ENCODE results near the gene IMMT. TPM values are rescaled to one million over a fixed set of nuclear protein-coding genes. Genes with fewer than 3 reads are reported as not detected.

IMMT gene
- total and polyA plus RNA-seq, 2 donors (not counting 1 experiment from before 2014, with no cell fraction given): 23.5 to 66.0 TPM

DNA sequence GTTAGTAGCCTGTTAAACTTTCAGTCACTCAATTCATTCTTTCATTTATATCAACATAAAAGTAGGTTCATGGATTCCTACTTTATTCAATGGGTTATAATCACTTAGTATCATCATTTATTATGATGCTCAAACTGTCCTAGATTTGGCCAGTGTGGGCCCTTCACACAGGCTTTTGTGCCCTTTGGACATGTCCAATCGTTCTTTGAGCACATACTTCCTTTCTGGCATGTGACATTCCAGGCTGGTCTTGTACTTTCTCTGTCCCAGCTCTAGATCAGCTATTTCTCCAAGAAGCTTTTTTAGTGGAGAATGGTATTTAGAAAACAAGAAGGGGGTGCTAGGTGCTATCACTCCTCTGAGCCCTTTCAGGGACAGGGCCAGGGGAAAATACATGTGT lies 101.0 kb downstream of the IMMT start:
- Mint-ChIP-seq H3K27me3 (no peaks in the 10 kb centered on the region), H3K27ac (no peak overlapping the region), H3K4me1 (peaks cover 2% of the 10 kb centered on the region), H3K4me3 (no peak overlapping the region), H3K9me3 (ENCODE audit: insufficient read depth) (no peaks in the 10 kb centered on the region)
- H3K9ac ChIP-seq (ENCODE audit: low read length): no peak overlapping the region
- peaks cover 11 to 62% of the 10 kb centered on the region in 2 experiments for H3K36me3 ChIP-seq (replicated peaks in 1 of 2; ENCODE audit: control extremely low read depth in 1 of 2, control insufficient read depth in 1 of 2, extremely low read depth in 1 of 2, insufficient read depth in 2 of 2, low read length in 1 of 2)
- no peak overlapping the region for H3K4me2 ChIP-seq (replicated peaks; ENCODE audit: low read depth, low read length, poor library complexity, severe bottlenecking)
- H3K27ac ChIP-seq (ENCODE audit: low read length in 2 of 2): no peak overlapping the region
- intact Hi-C loops (cut with micrococcal nuclease): no loop called here
- H3K4me1 ChIP-seq (ENCODE audit: control insufficient read depth in 2 of 2, insufficient read depth in 2 of 2, low read length in 2 of 2): no peaks in the 10 kb centered on the region
- H3K4me3 ChIP-seq (ENCODE audit: control extremely low read depth in 1 of 5, extremely low read depth in 1 of 5, insufficient read depth in 1 of 5, low read depth in 2 of 5, low read length in 4 of 5): no peak overlapping the region
- TF ChIP-seq, protein P1, sequence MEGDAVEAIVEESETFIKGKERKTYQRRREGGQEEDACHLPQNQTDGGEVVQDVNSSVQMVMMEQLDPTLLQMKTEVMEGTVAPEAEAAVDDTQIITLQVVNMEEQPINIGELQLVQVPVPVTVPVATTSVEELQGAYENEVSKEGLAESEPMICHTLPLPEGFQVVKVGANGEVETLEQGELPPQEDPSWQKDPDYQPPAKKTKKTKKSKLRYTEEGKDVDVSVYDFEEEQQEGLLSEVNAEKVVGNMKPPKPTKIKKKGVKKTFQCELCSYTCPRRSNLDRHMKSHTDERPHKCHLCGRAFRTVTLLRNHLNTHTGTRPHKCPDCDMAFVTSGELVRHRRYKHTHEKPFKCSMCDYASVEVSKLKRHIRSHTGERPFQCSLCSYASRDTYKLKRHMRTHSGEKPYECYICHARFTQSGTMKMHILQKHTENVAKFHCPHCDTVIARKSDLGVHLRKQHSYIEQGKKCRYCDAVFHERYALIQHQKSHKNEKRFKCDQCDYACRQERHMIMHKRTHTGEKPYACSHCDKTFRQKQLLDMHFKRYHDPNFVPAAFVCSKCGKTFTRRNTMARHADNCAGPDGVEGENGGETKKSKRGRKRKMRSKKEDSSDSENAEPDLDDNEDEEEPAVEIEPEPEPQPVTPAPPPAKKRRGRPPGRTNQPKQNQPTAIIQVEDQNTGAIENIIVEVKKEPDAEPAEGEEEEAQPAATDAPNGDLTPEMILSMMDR (IDR thresholded peaks at IDR 0.05): no peak
- TF ChIP-seq EZH2 (IDR thresholded peaks at IDR 0.05; ENCODE audit: borderline replicate concordance, insufficient read depth, low read depth, low read length, poor library complexity, severe bottlenecking): no peak
- H2AFZ ChIP-seq (ENCODE audit: insufficient read depth, low read depth, low read length, poor library complexity, severe bottlenecking): no peak overlapping the region
- H4K20me1 ChIP-seq (ENCODE audit: control insufficient read depth, insufficient read depth, low read length, poor library complexity, severe bottlenecking): no peaks in the 10 kb centered on the region
- no CpG with 5 or more reads among the region's 1 CpG for WGBS (ENCODE audit: insufficient coverage)
- DNase-seq: no peak
- POLR2A ChIA-PET: no interaction called here
- H3K79me2 ChIP-seq (ENCODE audit: control insufficient read depth, insufficient read depth, low read length): peaks cover 23% of the 10 kb centered on the region
- ATAC-seq (ENCODE audit: low read depth): no peak
- H3K27me3 ChIP-seq (replicated peaks in 1 of 4; ENCODE audit: control extremely low read depth in 1 of 4, control insufficient read depth in 3 of 4, insufficient read depth in 4 of 4, low read length in 3 of 4): no peaks in the 10 kb centered on the region
- H3K9me3 ChIP-seq (ENCODE audit: control extremely low read depth in 1 of 3, control insufficient read depth in 2 of 3, insufficient read depth in 1 of 3, low read length in 2 of 3): no peaks in the 10 kb centered on the region
- CTCF ChIA-PET: no interaction called here

Small RNAs within 50 kb of the gene (small RNA-seq; reads per million reads assigned to genes)
- gene MIR4779 (ENCODE audit: insufficient read length, low read depth, low replicate concordance) (not detected), gene RF00019 (ENCODE audit: insufficient read length, low read depth, low replicate concordance) (not detected), gene SNORD94 (ENCODE audit: insufficient read length, low read depth, low replicate concordance) (176 reads per million, percentile 96 among the genes with 10 or more reads in this experiment)

Other genes starting within 250 kb of the IMMT start
- 32.7 and 36.8 TPM in 2 replicates for gene POLR1A, start 89.6 kb downstream of the IMMT start, total RNA-seq
- 3.4 and 3.6 TPM in 2 replicates for gene POLR1A, start 89.6 kb downstream of the IMMT start, polyA plus RNA-seq
- 174 and 180 TPM in 2 replicates for gene PTCD3, start 89.2 kb downstream of the IMMT start, total RNA-seq
- 61.4 and 124 TPM in 2 replicates for gene PTCD3, start 89.2 kb downstream of the IMMT start, polyA plus RNA-seq
- 21.7 and 22.8 TPM in 2 replicates for gene MRPL35, start 4.0 kb upstream of the IMMT start, total RNA-seq
- 9.6 and 13.4 TPM in 2 replicates for gene MRPL35, start 4.0 kb upstream of the IMMT start, polyA plus RNA-seq
- gene REEP1, start 142.2 kb upstream of the IMMT start, total RNA-seq: not detected in 2 replicates
- gene REEP1, start 142.2 kb upstream of the IMMT start, polyA plus RNA-seq: not detected in 2 replicates
- 99.2 and 107 TPM in 2 replicates for gene KDM3A, start 245.9 kb upstream of the IMMT start, total RNA-seq
- gene KDM3A, start 245.9 kb upstream of the IMMT start, polyA plus RNA-seq: 27.7 and 45.3 TPM in 2 replicates

All from B cell (primary cell).